Astrocyte of the spinal cord (primary cell): ENCODE measurements around the gene ZBTB2.

Experiments used
- DNase-seq: peaks from one replicate; pipeline ENCODE4 v3.0.0; 2011; ENCODE audit warnings: low read depth, low spot score
- H3K4me3 ChIP-seq: 2 replicates; pipeline ENCODE4 v1.5.1; 2011; ENCODE audit warnings: low read depth, mild to moderate bottlenecking, low read length, moderate library complexity
- CTCF ChIP-seq: IDR thresholded peaks from 2 replicates; pipeline ENCODE4 v1.5.1; 2012; ENCODE audit warnings: low read depth, mild to moderate bottlenecking, low read length, inconsistent platforms
- in situ Hi-C: cut with HindIII; loops from 2 replicates; pipeline ENCODE4 v1.10.0; 2017; ENCODE audit warnings: low sequenced_read_pairs

Gene ZBTB2

GRCh38 chr6:151392427-151392826 lies 1.1 kb upstream of the ZBTB2 start:
- no peak for TF ChIP-seq CTCF
- peak overlapping the region; percentile 69 for H3K4me3 ChIP-seq
- no peak for DNase-seq
- in situ Hi-C loops = no loop called here

- peak overlapping the region; percentile 69 for H3K4me3 ChIP-seq
- TF ChIP-seq CTCF = no peak
- peak; percentile 65 for DNase-seq
- in situ Hi-C loops = no loop called here
These were observed 398 bp downstream of the ZBTB2 start for GRCh38 chr6:151390851-151391470.

GRCh38 chr6:151390276-151390850 lies 996 bp downstream of the ZBTB2 start:
- in situ Hi-C loops = no loop called here
- TF ChIP-seq CTCF = no peak
- H3K4me3 ChIP-seq = peak overlapping the region; percentile 69
- DNase-seq = peak; percentile 100

- DNase-seq = peak; percentile 74
- in situ Hi-C loops = no loop called here
- TF ChIP-seq CTCF = no peak
- peak overlapping the region; percentile 58 for H3K4me3 ChIP-seq
These were observed 1.6 kb downstream of the ZBTB2 start for GRCh38 chr6:151389618-151390275.

GRCh38 chr6:151388997-151389617 lies 2.3 kb downstream of the ZBTB2 start:
- no peak for DNase-seq
- TF ChIP-seq CTCF = no peak
- peak overlapping the region; percentile 58 for H3K4me3 ChIP-seq
- in situ Hi-C loops = no loop called here

- no peak for TF ChIP-seq CTCF
- no peak for DNase-seq
- in situ Hi-C loops = no loop called here
- H3K4me3 ChIP-seq = no peak overlapping the region
These were observed 3.1 kb downstream of the ZBTB2 start for GRCh38 chr6:151388236-151388635.
